Cardiac fibroblast (primary cell): Measurements from ENCODE around the gene OR6K2.

Source experiments
- DNase-seq, 2 donors: peaks; one replicate each; pipeline versions ENCODE4 v3.0.0 to v3.0.0-alpha.2; 2010; ENCODE audit warnings: low read depth in 2 of 2
- H3K4me3 ChIP-seq, 2 donors: replicated peaks in 1 of 2; 1 replicate in 1 of 2; 2 replicates in 1 of 2; pipeline ENCODE4 v1.5.1; 2011; ENCODE audit warnings: low read depth in 2 of 2, low read length in 2 of 2, mild to moderate bottlenecking in 2 of 2, moderate library complexity in 1 of 2
- CTCF ChIP-seq: IDR thresholded peaks from one replicate; pipeline ENCODE4 v1.5.1; 2011; ENCODE audit warnings: low read depth, mild to moderate bottlenecking, low read length, inconsistent platforms

The OR6K2 gene, protein sequence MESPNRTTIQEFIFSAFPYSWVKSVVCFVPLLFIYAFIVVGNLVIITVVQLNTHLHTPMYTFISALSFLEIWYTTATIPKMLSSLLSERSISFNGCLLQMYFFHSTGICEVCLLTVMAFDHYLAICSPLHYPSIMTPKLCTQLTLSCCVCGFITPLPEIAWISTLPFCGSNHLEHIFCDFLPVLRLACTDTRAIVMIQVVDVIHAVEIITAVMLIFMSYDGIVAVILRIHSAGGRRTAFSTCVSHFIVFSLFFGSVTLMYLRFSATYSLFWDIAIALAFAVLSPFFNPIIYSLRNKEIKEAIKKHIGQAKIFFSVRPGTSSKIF

GRCh38 chr1:158700552-158700951, at the start of gene OR6K2:
Gene OR6K2 (minus strand): TSS chr1:158700652. CDS start chr1:158700652, 0 bp downstream.
- no peak for DNase-seq
- no peak within 1 kb of the TSS for H3K4me3 ChIP-seq
- TF ChIP-seq CTCF: no peak

GRCh38 chr1:158735848-158736247, 35.4 kb upstream of the OR6K2 start:
- no peak overlapping the region for H3K4me3 ChIP-seq
- DNase-seq: no peak
- TF ChIP-seq CTCF: no peak

- H3K4me3 ChIP-seq: no peak overlapping the region
- no peak for DNase-seq
- no peak for TF ChIP-seq CTCF
Observed at GRCh38 chr1:158732524-158732923, 32.1 kb upstream of the OR6K2 start.

DNA sequence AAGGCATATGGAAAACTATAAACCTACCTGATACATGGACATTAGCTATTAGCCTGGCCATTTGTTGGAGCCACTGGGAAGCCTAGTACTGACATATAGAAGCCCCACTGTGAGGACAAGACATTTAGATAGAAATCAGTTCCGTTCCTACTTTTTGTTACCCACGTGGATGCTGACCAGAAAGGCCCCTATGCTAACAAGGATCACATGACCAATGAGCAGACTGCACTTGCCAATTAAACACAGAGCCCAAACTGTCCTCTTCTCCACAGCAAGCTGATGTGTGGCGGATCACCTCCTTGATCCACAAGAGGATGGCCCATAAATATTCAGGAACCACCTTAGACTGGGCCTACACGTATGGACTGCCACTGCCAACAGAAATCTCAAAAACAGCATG, 31.3 kb upstream of the OR6K2 start:
- no peak for TF ChIP-seq CTCF

GRCh38 chr1:158730453-158730852, 30.0 kb upstream of the OR6K2 start:
- no peak for TF ChIP-seq CTCF
- no peak for DNase-seq
- no peak overlapping the region for H3K4me3 ChIP-seq

More for the DNA sequence above, 31.3 kb upstream of the OR6K2 start:
- no peak overlapping the region for H3K4me3 ChIP-seq
- DNase-seq: no peak

DNA sequence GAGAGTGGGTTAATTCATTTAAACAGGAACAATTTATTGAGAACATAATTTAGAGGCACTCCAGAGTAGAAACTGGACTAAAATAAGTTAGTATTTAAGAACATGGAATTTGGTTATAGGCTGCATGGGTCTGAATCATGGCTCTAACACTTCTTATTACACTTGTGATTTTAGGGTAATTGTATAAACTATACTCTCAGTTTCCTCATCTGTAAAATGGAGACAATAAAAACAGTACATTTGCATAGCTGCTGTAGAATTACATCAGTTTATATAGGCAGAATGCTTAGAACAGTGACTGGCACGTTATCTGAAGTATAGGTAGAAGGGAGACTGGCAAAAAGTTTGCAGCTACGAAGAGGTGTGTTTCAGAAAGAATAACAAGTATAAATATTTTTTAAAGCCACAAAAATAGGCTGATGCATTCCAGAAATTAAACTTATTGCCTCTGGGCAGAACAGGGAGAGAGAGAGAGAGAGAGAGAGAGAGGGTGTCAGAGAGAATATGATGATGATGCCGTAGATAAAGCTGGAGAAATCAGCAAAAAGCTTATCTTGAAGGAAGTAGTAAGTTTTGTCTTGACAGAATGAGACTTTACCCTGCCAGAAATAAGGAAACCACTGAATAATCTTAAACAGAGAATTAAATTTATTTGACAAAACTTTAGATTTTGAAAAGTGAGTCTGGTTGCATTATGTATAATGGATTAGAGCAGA, 28.2 kb upstream of the OR6K2 start:
- no peak for DNase-seq
- no peak overlapping the region for H3K4me3 ChIP-seq
- no peak for TF ChIP-seq CTCF
